ENCODE data around the gene GREM2. TPM values are rescaled to one million over a fixed set of nuclear protein-coding genes. Genes with fewer than 3 reads are reported as not detected.

Gene GREM2
- total and polyA plus RNA-seq, 2 experiments from 2014 or later: 0.18 to 0.21 TPM

DNA sequence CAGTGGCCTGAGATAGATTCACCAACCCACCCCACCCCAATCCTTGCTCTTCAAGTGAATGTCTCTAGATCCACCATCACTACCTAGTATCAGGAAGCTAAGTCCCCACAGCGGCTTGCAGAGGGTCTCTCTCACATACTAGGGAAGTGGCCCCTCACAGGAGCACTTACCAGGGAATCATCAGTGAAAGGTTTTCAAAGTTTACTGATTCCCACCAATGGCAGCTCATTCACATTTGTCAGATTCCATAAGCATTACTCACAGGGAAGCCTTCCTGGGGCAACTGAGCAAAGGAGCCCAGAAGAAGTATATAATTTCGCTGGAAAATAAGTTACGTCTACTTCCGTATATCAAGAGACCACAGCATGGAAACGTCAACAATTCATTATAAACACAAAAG, 120.8 kb downstream of the GREM2 start:
- no peaks in the 10 kb centered on the region for H4K20me1 ChIP-seq (replicated peaks; ENCODE audit: insufficient read depth)

DNA sequence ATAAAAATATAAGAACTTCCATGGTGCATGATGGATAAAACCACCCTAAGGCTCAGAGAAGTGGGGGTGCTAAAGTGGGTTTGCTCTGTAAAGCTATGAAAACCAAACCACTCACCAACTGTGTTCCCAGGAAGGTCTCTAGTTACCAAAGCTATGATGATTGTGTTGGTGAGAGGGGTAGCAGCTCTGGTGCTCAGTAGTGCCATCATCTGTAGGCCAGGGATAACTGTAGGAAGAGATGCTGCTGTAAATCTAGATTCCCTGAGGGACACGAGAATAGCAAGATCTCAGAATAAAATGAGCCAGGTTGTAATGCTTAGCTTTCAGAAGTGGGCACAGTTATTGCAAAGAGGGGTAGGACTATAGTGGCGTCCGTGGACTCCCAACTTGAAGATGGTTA, 124.5 kb downstream of the GREM2 start:
- Histone ChIP-seq H4K20me1 (replicated peaks; ENCODE audit: insufficient read depth) (no peaks in the 10 kb centered on the region), H3K79me2 (replicated peaks; ENCODE audit: insufficient read depth) (no peaks in the 10 kb centered on the region), H3K9me2 (ENCODE audit: insufficient read depth) (no peaks in the 10 kb centered on the region), H3K27me3 (ENCODE audit: insufficient read depth) (peaks cover 23% of the 10 kb centered on the region), H3K4me2 (no peak overlapping the region), H3F3A (replicated peaks; ENCODE audit: low read depth) (no peaks in the 10 kb centered on the region), H3K4me1 (ENCODE audit: insufficient read depth) (peaks cover 10% of the 10 kb centered on the region; the same call in 1 of the 2 replicates), H3K4me3 (no peak overlapping the region), H2AFZ (no peak overlapping the region), H3K36me3 (ENCODE audit: insufficient read depth) (no peaks in the 10 kb centered on the region), H3K27ac (ENCODE audit: low read depth) (no peak overlapping the region)
- ATAC-seq (peak; percentile 22; the same call in 1 of the 3 replicates), DNase-seq (ENCODE audit: low spot score) (no peak)
- H3K9me3 Mint-ChIP-seq: no peaks in the 10 kb centered on the region
- H3K4me1 Mint-ChIP-seq: peaks cover 13% of the 10 kb centered on the region
- TF ChIP-seq ETS1 (IDR thresholded peaks at IDR 0.05) (no peak), NANOG (IDR thresholded peaks at IDR 0.05; ENCODE audit: borderline replicate concordance) (no peak), CTCF (conservative IDR thresholded peaks at IDR 0.05; ENCODE audit: low read depth in 2 of 2) (peak in 1 of 2 experiments; percentile 41; a peak in 2 of 4 replicates), EZH2phosphoT487 (IDR thresholded peaks at IDR 0.05; ENCODE audit: unreplicated experiment) (no peak), ZNF114 (CRISPR knock-in tag; IDR thresholded peaks at IDR 0.05) (no peak), STAT1 (IDR thresholded peaks at IDR 0.05; ENCODE audit: unreplicated experiment) (no peak)
- TF ChIP-seq, protein P1, sequence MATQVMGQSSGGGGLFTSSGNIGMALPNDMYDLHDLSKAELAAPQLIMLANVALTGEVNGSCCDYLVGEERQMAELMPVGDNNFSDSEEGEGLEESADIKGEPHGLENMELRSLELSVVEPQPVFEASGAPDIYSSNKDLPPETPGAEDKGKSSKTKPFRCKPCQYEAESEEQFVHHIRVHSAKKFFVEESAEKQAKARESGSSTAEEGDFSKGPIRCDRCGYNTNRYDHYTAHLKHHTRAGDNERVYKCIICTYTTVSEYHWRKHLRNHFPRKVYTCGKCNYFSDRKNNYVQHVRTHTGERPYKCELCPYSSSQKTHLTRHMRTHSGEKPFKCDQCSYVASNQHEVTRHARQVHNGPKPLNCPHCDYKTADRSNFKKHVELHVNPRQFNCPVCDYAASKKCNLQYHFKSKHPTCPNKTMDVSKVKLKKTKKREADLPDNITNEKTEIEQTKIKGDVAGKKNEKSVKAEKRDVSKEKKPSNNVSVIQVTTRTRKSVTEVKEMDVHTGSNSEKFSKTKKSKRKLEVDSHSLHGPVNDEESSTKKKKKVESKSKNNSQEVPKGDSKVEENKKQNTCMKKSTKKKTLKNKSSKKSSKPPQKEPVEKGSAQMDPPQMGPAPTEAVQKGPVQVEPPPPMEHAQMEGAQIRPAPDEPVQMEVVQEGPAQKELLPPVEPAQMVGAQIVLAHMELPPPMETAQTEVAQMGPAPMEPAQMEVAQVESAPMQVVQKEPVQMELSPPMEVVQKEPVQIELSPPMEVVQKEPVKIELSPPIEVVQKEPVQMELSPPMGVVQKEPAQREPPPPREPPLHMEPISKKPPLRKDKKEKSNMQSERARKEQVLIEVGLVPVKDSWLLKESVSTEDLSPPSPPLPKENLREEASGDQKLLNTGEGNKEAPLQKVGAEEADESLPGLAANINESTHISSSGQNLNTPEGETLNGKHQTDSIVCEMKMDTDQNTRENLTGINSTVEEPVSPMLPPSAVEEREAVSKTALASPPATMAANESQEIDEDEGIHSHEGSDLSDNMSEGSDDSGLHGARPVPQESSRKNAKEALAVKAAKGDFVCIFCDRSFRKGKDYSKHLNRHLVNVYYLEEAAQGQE (IDR thresholded peaks at IDR 0.05; ENCODE audit: unreplicated experiment): no peak
- H3K27ac Mint-ChIP-seq: no peak overlapping the region
- no peak overlapping the region for H3K4me3 Mint-ChIP-seq
- no peaks in the 10 kb centered on the region for H3K36me3 Mint-ChIP-seq (ENCODE audit: low read depth)
- peaks cover 14% of the 10 kb centered on the region for H3K27me3 Mint-ChIP-seq (ENCODE audit: insufficient read depth, low read depth, poor library complexity)

More for the DNA sequence above, 120.8 kb downstream of the GREM2 start:
- H3K36me3 Mint-ChIP-seq (ENCODE audit: low read depth): no peaks in the 10 kb centered on the region
- peaks cover 13% of the 10 kb centered on the region for H3K4me1 Mint-ChIP-seq
- H3F3A ChIP-seq (replicated peaks; ENCODE audit: low read depth): 0 out of 2 replicates have a peak, but pooled peaks cover 5% of the 10 kb centered on the region
- peaks cover 3% of the 10 kb centered on the region; the same call in 1 of the 2 replicates for H3K9me2 ChIP-seq (ENCODE audit: insufficient read depth)
- ATAC-seq (no peak), DNase-seq (ENCODE audit: low spot score) (peak; percentile 29)
- H3K4me3 ChIP-seq: no peak overlapping the region
- TF ChIP-seq STAT1 (IDR thresholded peaks at IDR 0.05; ENCODE audit: unreplicated experiment): no peak
- peaks cover 32% of the 10 kb centered on the region for H3K27me3 ChIP-seq (ENCODE audit: insufficient read depth)
- H3K4me3 Mint-ChIP-seq: no peak overlapping the region
- H3K4me1 ChIP-seq (ENCODE audit: insufficient read depth): peaks cover 14% of the 10 kb centered on the region; the same call in 1 of the 2 replicates
- H2AFZ ChIP-seq: no peak overlapping the region
- peaks cover 15% of the 10 kb centered on the region for H3K27me3 Mint-ChIP-seq (ENCODE audit: insufficient read depth, low read depth, poor library complexity)
- H3K4me2 ChIP-seq: no peak overlapping the region
- H3K27ac Mint-ChIP-seq: no peak overlapping the region
- H3K27ac ChIP-seq (ENCODE audit: low read depth): no peak overlapping the region
- H3K79me2 ChIP-seq (replicated peaks; ENCODE audit: insufficient read depth): no peaks in the 10 kb centered on the region
- no peaks in the 10 kb centered on the region for H3K36me3 ChIP-seq (ENCODE audit: insufficient read depth)
- no peaks in the 10 kb centered on the region for H3K9me3 Mint-ChIP-seq
